Right lobe of liver (tissue), 4 donors: Measurements from ENCODE around the gene SMIM13.

ENCODE experiments used
- POLR2A ChIP-seq: fragments of 450-650 bp; IDR thresholded peaks from one replicate; pipeline ENCODE4 v1.6.1; 2017; ENCODE audit warnings: antibody characterized with exemption, mild to moderate bottlenecking
- TF ChIP-seq, protein P1 (sequence below), 4 donors: fragments of 200-600 bp in 3 of 4; fragments of 450-650 bp in 1 of 4; IDR thresholded peaks; one replicate each; pipeline versions ENCODE4 v1.5.1 to v1.8.0; 2016 to 2022; ENCODE audit warnings: antibody characterized with exemption in 4 of 4, mild to moderate bottlenecking in 2 of 4
- donor health status: DM: no; HTN: no; CAD: no.
- donor health status: DM: no; HTN: no; CAD: no.
- donor health status: DM: no; HTN: yes; CAD: no.

- no peak for TF ChIP-seq POLR2A
- TF ChIP-seq, protein P1, sequence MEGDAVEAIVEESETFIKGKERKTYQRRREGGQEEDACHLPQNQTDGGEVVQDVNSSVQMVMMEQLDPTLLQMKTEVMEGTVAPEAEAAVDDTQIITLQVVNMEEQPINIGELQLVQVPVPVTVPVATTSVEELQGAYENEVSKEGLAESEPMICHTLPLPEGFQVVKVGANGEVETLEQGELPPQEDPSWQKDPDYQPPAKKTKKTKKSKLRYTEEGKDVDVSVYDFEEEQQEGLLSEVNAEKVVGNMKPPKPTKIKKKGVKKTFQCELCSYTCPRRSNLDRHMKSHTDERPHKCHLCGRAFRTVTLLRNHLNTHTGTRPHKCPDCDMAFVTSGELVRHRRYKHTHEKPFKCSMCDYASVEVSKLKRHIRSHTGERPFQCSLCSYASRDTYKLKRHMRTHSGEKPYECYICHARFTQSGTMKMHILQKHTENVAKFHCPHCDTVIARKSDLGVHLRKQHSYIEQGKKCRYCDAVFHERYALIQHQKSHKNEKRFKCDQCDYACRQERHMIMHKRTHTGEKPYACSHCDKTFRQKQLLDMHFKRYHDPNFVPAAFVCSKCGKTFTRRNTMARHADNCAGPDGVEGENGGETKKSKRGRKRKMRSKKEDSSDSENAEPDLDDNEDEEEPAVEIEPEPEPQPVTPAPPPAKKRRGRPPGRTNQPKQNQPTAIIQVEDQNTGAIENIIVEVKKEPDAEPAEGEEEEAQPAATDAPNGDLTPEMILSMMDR (IDR thresholded peaks at IDR 0.05): no peak
Observed at GRCh38 chr6:11142296-11143027, 48.8 kb downstream of the SMIM13 start.
